ENCODE results near the gene MCM3AP. TPM values are rescaled to one million over a fixed set of nuclear protein-coding genes. Genes with fewer than 3 reads are reported as not detected.
A peak's percentile ranks its signal among the peaks of the same experiment; 100 is the strongest.

Gene MCM3AP
- total RNA-seq, 1 experiment from 2014 or later: 88.4 TPM

DNA sequence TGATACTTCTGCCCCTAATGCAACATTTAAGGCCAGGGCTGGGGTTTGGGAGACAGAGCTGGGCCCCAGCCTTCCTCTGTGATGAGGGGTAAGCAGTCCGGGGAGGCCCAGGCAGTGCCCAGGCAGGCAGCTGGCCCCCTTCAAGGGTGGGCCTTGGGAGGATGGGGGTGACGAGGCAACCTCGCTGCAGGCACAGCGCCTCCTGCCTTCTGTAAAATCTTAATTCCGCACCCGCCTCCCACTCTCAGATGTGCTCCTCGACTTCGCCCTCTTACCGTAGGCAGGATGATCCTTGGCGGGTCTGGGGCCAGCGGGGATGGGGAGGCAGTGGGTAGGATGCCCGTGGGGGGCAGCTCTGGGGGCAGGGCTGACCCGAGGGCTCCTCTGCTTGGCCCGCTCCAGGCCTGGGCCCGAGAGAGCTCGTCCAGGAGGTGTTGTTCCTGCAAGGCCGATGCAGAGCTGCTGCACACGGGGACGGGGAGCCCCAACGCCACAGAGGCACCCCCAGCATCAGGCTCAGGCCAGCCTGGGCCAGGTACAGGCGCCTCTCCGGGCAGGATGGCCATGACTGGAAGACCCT lies 29.1 kb upstream of the MCM3AP start:
- Histone ChIP-seq H3K4me3 (replicated peaks in 1 of 2; ENCODE audit: low read depth in 1 of 2, low read length in 2 of 2) (no peak overlapping the region), H3K4me1 (ENCODE audit: control insufficient read depth in 1 of 2, insufficient read depth in 2 of 2, low read length in 2 of 2) (peaks cover 6 to 11% of the 10 kb centered on the region in 2 experiments; a peak in 2 of 4 replicates), H3K27me3 (ENCODE audit: insufficient read depth, low read length) (no peaks in the 10 kb centered on the region), H3K9me2 (ENCODE audit: insufficient read depth) (no peaks in the 10 kb centered on the region), H2AFZ (ENCODE audit: low read depth, low read length, poor library complexity, severe bottlenecking) (no peak overlapping the region), H3K4me2 (ENCODE audit: low read length) (no peak overlapping the region), H4K20me1 (ENCODE audit: insufficient read depth) (no peaks in the 10 kb centered on the region), H3K9ac (ENCODE audit: low read length) (no peak overlapping the region), H3K79me2 (ENCODE audit: insufficient read depth, low read length) (no peaks in the 10 kb centered on the region), H3K9me3 (ENCODE audit: control insufficient read depth in 1 of 2, insufficient read depth in 1 of 2, low read depth in 1 of 2, low read length in 2 of 2) (no peaks in the 10 kb centered on the region), H3K27ac (ENCODE audit: low read depth, low read length) (no peak overlapping the region), H3K36me3 (ENCODE audit: control insufficient read depth in 1 of 2, insufficient read depth in 2 of 2, low read length in 2 of 2) (no peaks in the 10 kb centered on the region)
- no peak for DNase-seq (ENCODE audit: low read depth, low spot score)
- TF ChIP-seq JUND (IDR thresholded peaks at IDR 0.05): no peak
- no peak for TF ChIP-seq POLR2A (IDR thresholded peaks at IDR 0.05; ENCODE audit: borderline replicate concordance, extremely low read depth, insufficient read depth, insufficient read length)
- TF ChIP-seq, protein P1, sequence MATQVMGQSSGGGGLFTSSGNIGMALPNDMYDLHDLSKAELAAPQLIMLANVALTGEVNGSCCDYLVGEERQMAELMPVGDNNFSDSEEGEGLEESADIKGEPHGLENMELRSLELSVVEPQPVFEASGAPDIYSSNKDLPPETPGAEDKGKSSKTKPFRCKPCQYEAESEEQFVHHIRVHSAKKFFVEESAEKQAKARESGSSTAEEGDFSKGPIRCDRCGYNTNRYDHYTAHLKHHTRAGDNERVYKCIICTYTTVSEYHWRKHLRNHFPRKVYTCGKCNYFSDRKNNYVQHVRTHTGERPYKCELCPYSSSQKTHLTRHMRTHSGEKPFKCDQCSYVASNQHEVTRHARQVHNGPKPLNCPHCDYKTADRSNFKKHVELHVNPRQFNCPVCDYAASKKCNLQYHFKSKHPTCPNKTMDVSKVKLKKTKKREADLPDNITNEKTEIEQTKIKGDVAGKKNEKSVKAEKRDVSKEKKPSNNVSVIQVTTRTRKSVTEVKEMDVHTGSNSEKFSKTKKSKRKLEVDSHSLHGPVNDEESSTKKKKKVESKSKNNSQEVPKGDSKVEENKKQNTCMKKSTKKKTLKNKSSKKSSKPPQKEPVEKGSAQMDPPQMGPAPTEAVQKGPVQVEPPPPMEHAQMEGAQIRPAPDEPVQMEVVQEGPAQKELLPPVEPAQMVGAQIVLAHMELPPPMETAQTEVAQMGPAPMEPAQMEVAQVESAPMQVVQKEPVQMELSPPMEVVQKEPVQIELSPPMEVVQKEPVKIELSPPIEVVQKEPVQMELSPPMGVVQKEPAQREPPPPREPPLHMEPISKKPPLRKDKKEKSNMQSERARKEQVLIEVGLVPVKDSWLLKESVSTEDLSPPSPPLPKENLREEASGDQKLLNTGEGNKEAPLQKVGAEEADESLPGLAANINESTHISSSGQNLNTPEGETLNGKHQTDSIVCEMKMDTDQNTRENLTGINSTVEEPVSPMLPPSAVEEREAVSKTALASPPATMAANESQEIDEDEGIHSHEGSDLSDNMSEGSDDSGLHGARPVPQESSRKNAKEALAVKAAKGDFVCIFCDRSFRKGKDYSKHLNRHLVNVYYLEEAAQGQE (IDR thresholded peaks at IDR 0.05; ENCODE audit: low read depth): no peak
- TF ChIP-seq SP1 (IDR thresholded peaks at IDR 0.05; ENCODE audit: low read depth): no peak
- TF ChIP-seq, protein P2, sequence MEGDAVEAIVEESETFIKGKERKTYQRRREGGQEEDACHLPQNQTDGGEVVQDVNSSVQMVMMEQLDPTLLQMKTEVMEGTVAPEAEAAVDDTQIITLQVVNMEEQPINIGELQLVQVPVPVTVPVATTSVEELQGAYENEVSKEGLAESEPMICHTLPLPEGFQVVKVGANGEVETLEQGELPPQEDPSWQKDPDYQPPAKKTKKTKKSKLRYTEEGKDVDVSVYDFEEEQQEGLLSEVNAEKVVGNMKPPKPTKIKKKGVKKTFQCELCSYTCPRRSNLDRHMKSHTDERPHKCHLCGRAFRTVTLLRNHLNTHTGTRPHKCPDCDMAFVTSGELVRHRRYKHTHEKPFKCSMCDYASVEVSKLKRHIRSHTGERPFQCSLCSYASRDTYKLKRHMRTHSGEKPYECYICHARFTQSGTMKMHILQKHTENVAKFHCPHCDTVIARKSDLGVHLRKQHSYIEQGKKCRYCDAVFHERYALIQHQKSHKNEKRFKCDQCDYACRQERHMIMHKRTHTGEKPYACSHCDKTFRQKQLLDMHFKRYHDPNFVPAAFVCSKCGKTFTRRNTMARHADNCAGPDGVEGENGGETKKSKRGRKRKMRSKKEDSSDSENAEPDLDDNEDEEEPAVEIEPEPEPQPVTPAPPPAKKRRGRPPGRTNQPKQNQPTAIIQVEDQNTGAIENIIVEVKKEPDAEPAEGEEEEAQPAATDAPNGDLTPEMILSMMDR (IDR thresholded peaks at IDR 0.05 in 2 of 3, conservative IDR thresholded peaks at IDR 0.05 in 1 of 3; ENCODE audit: borderline replicate concordance in 1 of 3, insufficient read depth in 1 of 3, low read depth in 2 of 3, low read length in 2 of 3): peak in 1 of 3 experiments; percentile 22; a peak in 1 of 6 replicates
- TF ChIP-seq, protein P3, sequence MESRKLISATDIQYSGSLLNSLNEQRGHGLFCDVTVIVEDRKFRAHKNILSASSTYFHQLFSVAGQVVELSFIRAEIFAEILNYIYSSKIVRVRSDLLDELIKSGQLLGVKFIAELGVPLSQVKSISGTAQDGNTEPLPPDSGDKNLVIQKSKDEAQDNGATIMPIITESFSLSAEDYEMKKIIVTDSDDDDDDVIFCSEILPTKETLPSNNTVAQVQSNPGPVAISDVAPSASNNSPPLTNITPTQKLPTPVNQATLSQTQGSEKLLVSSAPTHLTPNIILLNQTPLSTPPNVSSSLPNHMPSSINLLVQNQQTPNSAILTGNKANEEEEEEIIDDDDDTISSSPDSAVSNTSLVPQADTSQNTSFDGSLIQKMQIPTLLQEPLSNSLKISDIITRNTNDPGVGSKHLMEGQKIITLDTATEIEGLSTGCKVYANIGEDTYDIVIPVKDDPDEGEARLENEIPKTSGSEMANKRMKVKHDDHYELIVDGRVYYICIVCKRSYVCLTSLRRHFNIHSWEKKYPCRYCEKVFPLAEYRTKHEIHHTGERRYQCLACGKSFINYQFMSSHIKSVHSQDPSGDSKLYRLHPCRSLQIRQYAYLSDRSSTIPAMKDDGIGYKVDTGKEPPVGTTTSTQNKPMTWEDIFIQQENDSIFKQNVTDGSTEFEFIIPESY (IDR thresholded peaks at IDR 0.05; ENCODE audit: extremely low read depth, insufficient replicate concordance, low read length): no peak
- RAD21 ChIA-PET (ENCODE audit: low non-redundant PET in 1 of 2, low total read pairs in 2 of 2, uncharacterized antibody in 2 of 2, unreplicated experiment in 2 of 2): no interaction called here
- no peak for ATAC-seq
- BruUV-seq (replicated peaks): no TSS peak
- intact Hi-C loops (cut with micrococcal nuclease): no loop called here
- POLR2A ChIA-PET: no interaction called here
- CTCF ChIA-PET: no interaction called here
